Measurements from ENCODE around the gene WWOX. TPM values are rescaled to one million over a fixed set of nuclear protein-coding genes. Genes with fewer than 3 reads are reported as not detected.

The WWOX gene
- total and polyA plus RNA-seq, 2 donors (not counting 3 experiments of a cell fraction or from before 2014, with no cell fraction given) = 6.2 to 12.5 TPM

DNA sequence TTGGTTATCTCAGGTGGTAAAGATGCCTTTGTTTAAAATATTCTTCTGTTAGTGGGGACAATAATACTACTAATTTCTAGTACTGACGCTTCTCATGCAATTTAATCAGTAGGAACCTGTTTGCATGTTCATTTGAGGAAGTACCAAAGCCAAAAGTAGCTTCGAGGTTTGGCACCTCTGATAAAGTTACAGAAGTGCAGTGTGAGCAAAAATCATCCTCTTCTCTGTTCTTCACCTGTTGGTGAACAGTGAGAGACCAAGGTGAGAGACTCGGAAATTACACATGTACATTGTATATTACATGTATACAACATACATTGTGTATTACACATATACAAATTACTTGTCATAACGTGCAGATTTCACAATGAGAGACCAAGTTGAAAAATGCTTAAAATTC lies 1096.5 kb downstream of the WWOX start:
- Histone ChIP-seq H3K4me1 (ENCODE audit: control insufficient read depth, extremely low read depth, insufficient read depth, low read length) (no peaks in the 10 kb centered on the region), H4K20me1 (replicated peaks; ENCODE audit: control insufficient read depth, extremely low read depth, insufficient read depth, low read length) (no peaks in the 10 kb centered on the region), H3K27me3 (ENCODE audit: control insufficient read depth in 2 of 2, insufficient read depth in 2 of 2, low read length in 2 of 2) (no peaks in the 10 kb centered on the region), H3K79me2 (ENCODE audit: control insufficient read depth, insufficient read depth, low read length) (no peaks in the 10 kb centered on the region), H3K4me2 (ENCODE audit: insufficient read depth, low read length) (no peak overlapping the region), H3K9ac (replicated peaks; ENCODE audit: extremely low read depth, insufficient read depth, low read length) (no peak overlapping the region), H3K4me3 (replicated peaks in 1 of 3; ENCODE audit: insufficient read depth in 1 of 3, low read depth in 1 of 3, low read length in 3 of 3) (no peak overlapping the region), H3K27ac (ENCODE audit: insufficient read depth, low read depth, low read length) (no peak overlapping the region), H2AFZ (ENCODE audit: low read depth, low read length) (no peak overlapping the region), H3K9me1 (replicated peaks; ENCODE audit: control insufficient read depth, extremely low read depth, insufficient read depth, low read length) (no peaks in the 10 kb centered on the region), H3K9me3 (replicated peaks; ENCODE audit: control insufficient read depth, insufficient read depth, low read length) (peaks cover 7% of the 10 kb centered on the region), H3K36me3 (ENCODE audit: control insufficient read depth in 2 of 2, extremely low read depth in 1 of 2, insufficient read depth in 2 of 2, low read length in 2 of 2) (no peaks in the 10 kb centered on the region)
- dilution Hi-C loops (cut with MboI; ENCODE audit: extremely low pct_ligation_motif_present, low sequenced_read_pairs) = no loop called here
- FAIRE-seq (no peak), DNase-seq (ENCODE audit: low read depth, low spot score) (no peak)
- ChIA-PET POLR2A (no interaction called here), CTCF (no interaction called here)
- intact Hi-C loops (cut with micrococcal nuclease) = no loop called here
- no TSS peak for BruUV-seq (replicated peaks)
- no peak for TF ChIP-seq JUN (IDR thresholded peaks at IDR 0.05; ENCODE audit: borderline replicate concordance, insufficient read depth, insufficient read length, low read depth)
- TF ChIP-seq, protein P1, sequence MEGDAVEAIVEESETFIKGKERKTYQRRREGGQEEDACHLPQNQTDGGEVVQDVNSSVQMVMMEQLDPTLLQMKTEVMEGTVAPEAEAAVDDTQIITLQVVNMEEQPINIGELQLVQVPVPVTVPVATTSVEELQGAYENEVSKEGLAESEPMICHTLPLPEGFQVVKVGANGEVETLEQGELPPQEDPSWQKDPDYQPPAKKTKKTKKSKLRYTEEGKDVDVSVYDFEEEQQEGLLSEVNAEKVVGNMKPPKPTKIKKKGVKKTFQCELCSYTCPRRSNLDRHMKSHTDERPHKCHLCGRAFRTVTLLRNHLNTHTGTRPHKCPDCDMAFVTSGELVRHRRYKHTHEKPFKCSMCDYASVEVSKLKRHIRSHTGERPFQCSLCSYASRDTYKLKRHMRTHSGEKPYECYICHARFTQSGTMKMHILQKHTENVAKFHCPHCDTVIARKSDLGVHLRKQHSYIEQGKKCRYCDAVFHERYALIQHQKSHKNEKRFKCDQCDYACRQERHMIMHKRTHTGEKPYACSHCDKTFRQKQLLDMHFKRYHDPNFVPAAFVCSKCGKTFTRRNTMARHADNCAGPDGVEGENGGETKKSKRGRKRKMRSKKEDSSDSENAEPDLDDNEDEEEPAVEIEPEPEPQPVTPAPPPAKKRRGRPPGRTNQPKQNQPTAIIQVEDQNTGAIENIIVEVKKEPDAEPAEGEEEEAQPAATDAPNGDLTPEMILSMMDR (IDR thresholded peaks at IDR 0.05; ENCODE audit: extremely low read depth in 1 of 2, insufficient read depth in 1 of 2, low read depth in 1 of 2, low read length in 2 of 2) = no peak
- no peak for TF ChIP-seq EZH2 (IDR thresholded peaks at IDR 0.05; ENCODE audit: borderline replicate concordance, low read depth, low read length, severe bottlenecking)
- no peak for TF ChIP-seq POLR2A (IDR thresholded peaks at IDR 0.05; ENCODE audit: low read depth, low read length)
- TF ChIP-seq GATA2 (IDR thresholded peaks at IDR 0.05; ENCODE audit: insufficient read depth, insufficient read length, low read depth, low read length) = no peak
- no peak for TF ChIP-seq MYC (IDR thresholded peaks at IDR 0.05; ENCODE audit: low read depth, low read length)
- TF ChIP-seq FOS (IDR thresholded peaks at IDR 0.05; ENCODE audit: borderline replicate concordance, insufficient read depth, low read length) = no peak
- TF ChIP-seq, protein P2, sequence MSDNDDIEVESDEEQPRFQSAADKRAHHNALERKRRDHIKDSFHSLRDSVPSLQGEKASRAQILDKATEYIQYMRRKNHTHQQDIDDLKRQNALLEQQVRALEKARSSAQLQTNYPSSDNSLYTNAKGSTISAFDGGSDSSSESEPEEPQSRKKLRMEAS (IDR thresholded peaks at IDR 0.05; ENCODE audit: insufficient read depth, insufficient read length) = no peak
- no peak for TF ChIP-seq POLR2AphosphoS5 (IDR thresholded peaks at IDR 0.05; ENCODE audit: insufficient read depth, low read depth, low read length)
